Activated naive CD8-positive, alpha-beta T cell (primary cell): Measurements from ENCODE around the gene SLC4A3.

Source experiments
- H3K27ac Mint-ChIP-seq: one replicate; pipeline ENCODE4 v1.8.0; 2021; ENCODE audit warnings: mixed read lengths
- H3K27me3 Mint-ChIP-seq: one replicate; pipeline ENCODE4 v1.8.0; 2021; ENCODE audit warnings: mixed read lengths
- H3K36me3 Mint-ChIP-seq: one replicate; pipeline ENCODE4 v1.8.0; 2021; ENCODE audit warnings: mixed read lengths
- H3K4me1 Mint-ChIP-seq: one replicate; pipeline ENCODE4 v1.8.0; 2021; ENCODE audit warnings: low read depth, mixed read lengths
- H3K4me3 Mint-ChIP-seq: one replicate; pipeline ENCODE4 v1.8.0; 2021; ENCODE audit warnings: mild to moderate bottlenecking, mixed read lengths
- H3K9me3 Mint-ChIP-seq: one replicate; pipeline ENCODE4 v1.8.0; 2021; ENCODE audit warnings: low read depth, mixed read lengths

Gene SLC4A3

GRCh38 chr2:219687272-219687671, 59.8 kb downstream of the SLC4A3 start:
- H3K4me3 Mint-ChIP-seq: no peak overlapping the region
- peaks cover 3% of the 10 kb centered on the region for H3K27me3 Mint-ChIP-seq
- H3K9me3 Mint-ChIP-seq: no peaks in the 10 kb centered on the region
- H3K27ac Mint-ChIP-seq: no peak overlapping the region
- no peaks in the 10 kb centered on the region for H3K36me3 Mint-ChIP-seq
- H3K4me1 Mint-ChIP-seq: peaks cover 6% of the 10 kb centered on the region

DNA sequence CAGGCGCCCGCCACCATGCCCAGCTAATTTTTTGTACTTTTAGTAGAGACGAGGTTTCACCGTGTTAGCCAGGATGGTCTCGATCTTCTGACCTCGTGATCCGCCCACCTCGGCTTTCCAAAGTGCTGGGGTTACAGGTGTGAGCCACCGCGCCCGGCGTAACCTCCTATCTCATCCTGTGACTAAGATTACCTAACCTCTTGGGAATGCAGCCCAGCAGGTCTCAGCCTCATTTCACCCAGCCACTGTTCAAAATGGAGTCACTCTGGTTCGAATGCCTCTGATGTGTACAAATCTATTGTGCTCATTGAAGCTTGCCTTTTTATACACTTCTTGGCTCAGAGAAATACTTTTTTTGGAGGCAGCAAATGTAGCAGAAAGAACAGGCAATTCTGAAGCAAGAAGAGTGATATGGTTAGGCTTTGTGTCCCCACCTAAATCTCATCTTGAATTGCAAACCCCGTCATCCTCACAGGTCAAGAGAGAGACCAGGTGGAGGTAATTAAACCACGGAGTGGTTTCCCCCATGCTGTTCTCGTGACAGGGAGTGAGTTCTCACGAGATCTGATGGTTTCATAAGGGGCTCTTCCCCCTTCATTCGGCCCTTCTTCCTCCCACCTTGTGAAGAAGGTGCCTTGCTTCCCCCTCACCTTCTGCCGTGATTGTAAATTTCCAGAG, 60.6 kb downstream of the SLC4A3 start:
- Mint-ChIP-seq H3K27me3 (peaks cover 8% of the 10 kb centered on the region), H3K4me1 (peaks cover 6% of the 10 kb centered on the region), H3K27ac (no peak overlapping the region), H3K9me3 (no peaks in the 10 kb centered on the region), H3K36me3 (no peaks in the 10 kb centered on the region), H3K4me3 (no peak overlapping the region)

- H3K4me3 Mint-ChIP-seq: no peak overlapping the region
- H3K27me3 Mint-ChIP-seq: peaks cover 15% of the 10 kb centered on the region
- no peaks in the 10 kb centered on the region for H3K9me3 Mint-ChIP-seq
- H3K27ac Mint-ChIP-seq: no peak overlapping the region
- H3K36me3 Mint-ChIP-seq: no peaks in the 10 kb centered on the region
- H3K4me1 Mint-ChIP-seq: peaks cover 6% of the 10 kb centered on the region
These were observed 61.4 kb downstream of the SLC4A3 start for GRCh38 chr2:219688560-219689445.

DNA sequence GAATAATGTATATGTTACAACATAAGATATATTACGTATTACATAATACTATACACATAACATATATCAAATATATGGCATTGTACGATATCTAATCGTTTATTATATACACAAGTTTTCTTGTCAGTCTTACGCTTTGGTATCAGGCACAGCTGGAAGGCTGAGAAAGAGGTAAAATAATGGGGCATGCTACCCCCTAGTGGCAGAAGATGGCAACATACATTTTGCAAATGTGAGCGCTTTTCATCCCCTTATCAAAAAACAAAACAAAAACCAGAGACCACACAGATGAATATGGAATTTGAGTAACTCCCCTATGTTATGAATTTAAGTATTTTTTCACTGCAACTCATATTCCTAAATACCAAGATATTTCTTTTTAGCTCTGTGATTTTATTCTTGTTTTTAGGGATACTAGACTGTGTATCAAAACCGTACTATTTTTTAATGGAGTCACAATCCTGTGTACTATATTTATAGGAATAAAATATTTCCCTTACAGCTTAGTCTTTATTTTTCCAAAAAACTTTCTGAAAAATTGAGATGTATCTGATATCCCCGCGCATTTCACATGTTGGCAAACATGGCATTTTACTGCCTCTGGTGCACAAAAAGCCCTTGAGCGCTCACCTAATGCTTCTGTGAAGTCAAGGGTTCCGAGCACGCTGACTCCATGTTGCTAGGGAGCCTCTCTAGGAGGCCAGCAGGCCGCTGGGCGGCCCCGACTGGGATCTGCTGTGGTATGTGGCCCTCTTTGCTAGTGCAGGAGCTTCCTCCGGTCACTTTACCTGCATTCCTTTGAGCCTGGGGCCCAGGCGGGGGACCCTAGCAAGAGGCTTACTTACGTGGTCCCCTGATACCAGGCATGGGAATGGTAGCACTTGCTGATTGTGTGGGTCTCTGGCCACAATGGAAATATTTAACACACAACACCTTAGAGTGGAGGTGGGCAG, 62.5 kb downstream of the SLC4A3 start:
- peaks cover 18% of the 10 kb centered on the region for H3K27me3 Mint-ChIP-seq

DNA sequence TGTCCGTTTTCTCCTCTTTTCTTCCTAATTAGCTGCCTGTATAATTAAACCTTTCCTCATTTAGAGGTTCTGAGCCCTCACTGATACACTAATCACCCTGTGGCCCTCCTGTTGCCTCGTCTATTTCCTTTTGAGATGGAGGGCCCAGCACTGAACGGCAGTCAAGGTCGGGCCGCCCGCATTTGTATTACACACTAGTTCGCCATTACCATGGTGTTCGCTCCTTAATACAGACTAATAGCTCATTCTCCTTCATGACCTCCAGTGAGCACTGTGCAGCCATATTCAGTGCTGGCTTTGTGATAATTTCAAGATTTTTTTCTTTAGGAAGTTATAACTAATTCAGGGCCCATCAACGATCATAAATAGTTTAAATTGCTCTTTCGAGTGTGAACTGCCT, 64.1 kb downstream of the SLC4A3 start:
- no peak overlapping the region for H3K27ac Mint-ChIP-seq
- no peak overlapping the region for H3K4me3 Mint-ChIP-seq
- H3K27me3 Mint-ChIP-seq: peaks cover 25% of the 10 kb centered on the region
- H3K9me3 Mint-ChIP-seq: peaks cover 3% of the 10 kb centered on the region
- no peaks in the 10 kb centered on the region for H3K4me1 Mint-ChIP-seq
- H3K36me3 Mint-ChIP-seq: no peaks in the 10 kb centered on the region

More for the DNA sequence above, 62.5 kb downstream of the SLC4A3 start:
- Mint-ChIP-seq H3K27ac (no peak overlapping the region), H3K9me3 (no peaks in the 10 kb centered on the region), H3K36me3 (no peaks in the 10 kb centered on the region), H3K4me3 (no peak overlapping the region), H3K4me1 (peaks cover 3% of the 10 kb centered on the region)
